ENCODE measurements around the gene LDAH. TPM values are rescaled to one million over a fixed set of nuclear protein-coding genes. Genes with fewer than 3 reads are reported as not detected.

LDAH gene
- total RNA-seq, 1 donor from 2014 or later, result 18.3 TPM

DNA sequence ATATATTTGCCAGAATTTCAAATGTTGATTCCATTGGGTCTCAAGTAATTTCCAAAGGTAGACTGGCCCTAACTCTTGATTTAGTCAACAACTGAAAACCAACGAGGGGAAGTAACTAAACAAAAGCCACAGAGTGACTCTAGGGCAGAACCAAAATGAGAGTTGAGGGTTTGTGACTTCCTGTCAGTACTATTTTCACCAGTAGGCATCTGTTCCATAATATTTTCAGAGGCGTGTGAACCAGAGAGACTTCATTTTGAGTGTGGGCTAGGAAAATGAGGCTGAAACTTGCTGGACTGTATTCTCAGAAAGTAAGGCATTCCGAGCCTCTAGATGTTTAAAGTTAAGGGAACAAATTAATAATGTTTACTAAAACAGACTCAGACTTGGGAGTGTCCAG lies 85.4 kb downstream of the LDAH start:
- ATAC-seq (no peak), DNase-seq (no peak)
- intact Hi-C loops (cut with DNase I), result no loop called here
- Histone ChIP-seq H3K4me3 (no peak overlapping the region), H3K36me3 (no peaks in the 10 kb centered on the region), H3K27ac (no peak overlapping the region), H3K27me3 (ENCODE audit: low read depth) (no peaks in the 10 kb centered on the region), H3K4me1 (no peaks in the 10 kb centered on the region), H3K9me3 (no peaks in the 10 kb centered on the region)
- TF ChIP-seq, protein P1, sequence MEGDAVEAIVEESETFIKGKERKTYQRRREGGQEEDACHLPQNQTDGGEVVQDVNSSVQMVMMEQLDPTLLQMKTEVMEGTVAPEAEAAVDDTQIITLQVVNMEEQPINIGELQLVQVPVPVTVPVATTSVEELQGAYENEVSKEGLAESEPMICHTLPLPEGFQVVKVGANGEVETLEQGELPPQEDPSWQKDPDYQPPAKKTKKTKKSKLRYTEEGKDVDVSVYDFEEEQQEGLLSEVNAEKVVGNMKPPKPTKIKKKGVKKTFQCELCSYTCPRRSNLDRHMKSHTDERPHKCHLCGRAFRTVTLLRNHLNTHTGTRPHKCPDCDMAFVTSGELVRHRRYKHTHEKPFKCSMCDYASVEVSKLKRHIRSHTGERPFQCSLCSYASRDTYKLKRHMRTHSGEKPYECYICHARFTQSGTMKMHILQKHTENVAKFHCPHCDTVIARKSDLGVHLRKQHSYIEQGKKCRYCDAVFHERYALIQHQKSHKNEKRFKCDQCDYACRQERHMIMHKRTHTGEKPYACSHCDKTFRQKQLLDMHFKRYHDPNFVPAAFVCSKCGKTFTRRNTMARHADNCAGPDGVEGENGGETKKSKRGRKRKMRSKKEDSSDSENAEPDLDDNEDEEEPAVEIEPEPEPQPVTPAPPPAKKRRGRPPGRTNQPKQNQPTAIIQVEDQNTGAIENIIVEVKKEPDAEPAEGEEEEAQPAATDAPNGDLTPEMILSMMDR (IDR thresholded peaks at IDR 0.05), result no peak

DNA sequence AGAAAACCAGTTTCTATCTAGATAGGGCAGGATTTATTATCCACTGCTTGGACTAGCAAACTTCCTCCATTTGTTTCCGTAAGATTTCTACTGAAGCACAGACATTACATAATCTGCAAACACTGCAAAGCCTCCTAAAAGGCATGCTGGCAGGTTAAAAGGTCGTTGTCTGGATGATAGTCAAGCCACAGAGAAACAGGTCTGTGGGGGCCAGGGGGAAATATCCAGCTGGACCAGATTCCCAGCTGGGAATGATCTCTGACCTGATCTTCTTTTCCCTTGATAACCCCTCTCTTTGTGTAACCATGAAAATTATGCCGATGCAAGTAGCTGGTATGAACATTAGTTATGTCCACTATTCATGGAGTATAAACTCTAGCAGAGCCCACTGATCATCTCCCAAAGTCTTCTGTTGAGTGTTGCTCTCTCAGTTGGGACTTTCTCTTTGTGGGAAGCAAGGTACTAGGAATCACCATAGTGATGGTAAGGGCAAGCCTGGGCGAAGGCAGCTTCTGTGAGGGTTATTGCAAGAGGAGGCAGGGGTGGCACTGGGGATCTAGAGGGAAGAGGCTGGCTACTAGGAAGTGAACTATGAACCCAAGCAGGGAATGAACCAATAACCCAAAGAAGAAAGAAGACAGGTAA lies 94.7 kb downstream of the LDAH start:
- Histone ChIP-seq H3K27me3 (ENCODE audit: low read depth) (no peaks in the 10 kb centered on the region), H3K4me3 (no peak overlapping the region), H3K4me1 (peaks cover 13% of the 10 kb centered on the region), H3K27ac (no peak overlapping the region), H3K9me3 (no peaks in the 10 kb centered on the region), H3K36me3 (no peaks in the 10 kb centered on the region)
- peak in 1 of 2 donors; percentile 77 for ATAC-seq
- no peak for DNase-seq
- intact Hi-C loops (cut with DNase I), result no loop called here
- TF ChIP-seq, protein P1 (IDR thresholded peaks at IDR 0.05), result no peak

DNA sequence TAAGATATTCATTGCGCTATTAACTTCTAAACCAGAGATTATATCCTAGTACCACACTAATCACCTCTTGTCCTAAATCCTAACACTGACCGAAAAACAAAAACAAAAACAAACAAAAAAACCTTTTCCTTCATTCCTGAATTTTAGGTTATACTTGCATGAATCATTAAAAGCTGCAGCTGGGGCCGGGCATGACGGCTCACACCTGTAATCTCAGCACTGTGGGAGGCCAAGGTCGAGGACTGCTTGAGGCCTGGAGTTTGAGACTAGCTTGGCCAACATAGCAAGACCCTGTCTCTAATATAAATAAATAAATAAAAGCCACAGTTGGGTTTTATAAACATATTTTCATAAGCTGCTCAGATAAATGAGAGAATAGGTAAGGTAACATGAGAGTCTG lies 96.0 kb downstream of the LDAH start:
- Histone ChIP-seq H3K27ac (no peak overlapping the region), H3K4me3 (no peak overlapping the region), H3K36me3 (no peaks in the 10 kb centered on the region), H3K9me3 (no peaks in the 10 kb centered on the region), H3K4me1 (peaks cover 13% of the 10 kb centered on the region), H3K27me3 (ENCODE audit: low read depth) (no peaks in the 10 kb centered on the region)
- no peak for DNase-seq
- intact Hi-C loops (cut with DNase I), result no loop called here
- ATAC-seq, result no peak
- TF ChIP-seq, protein P1 (IDR thresholded peaks at IDR 0.05), result no peak

DNA sequence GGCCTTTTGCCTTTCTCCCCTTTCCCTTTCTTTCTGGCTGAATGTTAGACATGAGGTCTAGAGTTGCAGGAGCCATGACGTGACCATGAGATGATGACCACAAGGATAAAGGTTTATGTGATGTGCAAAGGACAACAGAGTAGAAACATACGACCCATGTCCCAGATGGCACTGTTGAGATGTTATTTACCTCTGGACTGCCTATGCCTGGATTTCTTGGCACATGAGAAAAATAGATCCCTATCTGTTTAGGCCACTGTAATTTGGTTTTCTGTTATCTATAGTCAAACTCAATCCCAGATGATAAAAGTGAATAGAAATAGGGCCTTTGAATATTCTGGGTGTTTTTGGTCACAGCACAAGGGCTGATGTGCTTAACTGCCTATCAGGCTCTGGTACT lies 97.1 kb downstream of the LDAH start:
- no peak overlapping the region for H3K27ac ChIP-seq
- H3K36me3 ChIP-seq, result no peaks in the 10 kb centered on the region
- no peak for ATAC-seq
- H3K9me3 ChIP-seq, result no peaks in the 10 kb centered on the region
- TF ChIP-seq, protein P1 (IDR thresholded peaks at IDR 0.05), result no peak
- H3K27me3 ChIP-seq (ENCODE audit: low read depth), result no peaks in the 10 kb centered on the region
- no peak for DNase-seq
- H3K4me3 ChIP-seq, result no peak overlapping the region
- intact Hi-C loops (cut with DNase I), result no loop called here
- peaks cover 13% of the 10 kb centered on the region for H3K4me1 ChIP-seq

DNA sequence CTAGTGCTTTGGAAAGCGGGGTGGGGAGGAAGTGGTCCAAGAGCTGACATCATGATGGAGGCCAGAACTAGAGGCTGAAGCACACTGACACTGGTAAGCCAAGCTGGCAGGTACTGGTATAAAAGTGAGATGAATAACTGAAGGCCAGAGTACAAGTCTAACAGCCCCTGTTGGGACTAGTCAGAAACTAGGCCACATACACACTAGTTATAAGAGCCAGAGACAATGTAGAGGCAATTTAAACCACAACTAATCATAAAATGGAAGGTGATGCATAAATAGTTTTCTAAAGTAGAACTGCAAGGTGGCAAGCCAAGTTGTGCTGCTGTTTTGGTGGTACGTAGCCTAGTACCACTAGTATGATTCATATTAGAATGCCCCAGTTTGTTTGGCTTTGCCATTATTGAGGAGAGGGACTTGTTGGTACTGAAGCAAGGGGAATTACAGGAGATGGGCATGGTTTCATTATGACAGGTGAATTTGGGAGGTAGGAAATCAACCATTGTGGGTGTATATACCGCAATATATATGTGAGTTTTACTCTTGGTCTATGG lies 98.3 kb downstream of the LDAH start:
- no peak overlapping the region for H3K4me3 ChIP-seq
- DNase-seq, result no peak
- no peak for ATAC-seq
- no peaks in the 10 kb centered on the region for H3K27me3 ChIP-seq (ENCODE audit: low read depth)
- intact Hi-C loops (cut with DNase I), result no loop called here
- no peaks in the 10 kb centered on the region for H3K36me3 ChIP-seq
- no peak overlapping the region for H3K27ac ChIP-seq
- H3K4me1 ChIP-seq, result peaks cover 13% of the 10 kb centered on the region
- no peaks in the 10 kb centered on the region for H3K9me3 ChIP-seq
- TF ChIP-seq, protein P1 (IDR thresholded peaks at IDR 0.05), result no peak
